Jurkat, Clone E6-1 (cell line): ENCODE results near the gene ITIH2.

ENCODE experiments used
- DNase-seq: peaks from one replicate; pipeline ENCODE4 v3.0.0-alpha.2; 2011; ENCODE audit warnings: low read depth, low spot score
- H3K4me3 ChIP-seq: 2 replicates; pipeline ENCODE4 v1.5.1; 2011; ENCODE audit warnings: mild to moderate bottlenecking, low read length, control low read depth, moderate library complexity

Gene ITIH2

GRCh38 chr10:7787150-7787856, 84.2 kb downstream of the ITIH2 start:
- no peak for DNase-seq
- peak overlapping the region; percentile 78 for H3K4me3 ChIP-seq

- DNase-seq = peak; percentile 92
- peak within 1 kb of the TSS; percentile 78 for H3K4me3 ChIP-seq
Measured at GRCh38 chr10:7787857-7788638, 84.9 kb downstream of the ITIH2 start, which contains the start of the genes ATP5F1C and KIN. Gene ATP5F1C, plus strand, starts transcription at chr10:7788177. Its CDS starts 31 bp downstream, at chr10:7788208. Gene KIN, minus strand, starts transcription at chr10:7787993. Its CDS starts 60 bp downstream, at chr10:7787933.

GRCh38 chr10:7788639-7789286, 85.6 kb downstream of the ITIH2 start:
- peak overlapping the region; percentile 78 for H3K4me3 ChIP-seq
- DNase-seq = no peak

- DNase-seq = no peak
Measured at GRCh38 chr10:7789390-7789789, 86.3 kb downstream of the ITIH2 start.

GRCh38 chr10:7792541-7792940, 89.4 kb downstream of the ITIH2 start:
- H3K4me3 ChIP-seq = no peak overlapping the region
- no peak for DNase-seq

More at GRCh38 chr10:7789390-7789789, 86.3 kb downstream of the ITIH2 start:
- peak overlapping the region; percentile 78 for H3K4me3 ChIP-seq

- no peak overlapping the region for H3K4me3 ChIP-seq
- DNase-seq = no peak
Measured at GRCh38 chr10:7794251-7795026, 91.3 kb downstream of the ITIH2 start.

- no peak for DNase-seq
Measured at GRCh38 chr10:7795605-7796004, 92.5 kb downstream of the ITIH2 start.

GRCh38 chr10:7797582-7797981, 94.5 kb downstream of the ITIH2 start:
- DNase-seq = no peak
- no peak overlapping the region for H3K4me3 ChIP-seq

More at GRCh38 chr10:7795605-7796004, 92.5 kb downstream of the ITIH2 start:
- no peak overlapping the region for H3K4me3 ChIP-seq
